Neural cell (in vitro differentiated cells): Measurements from ENCODE around the gene RPL36. TPM values are rescaled to one million over a fixed set of nuclear protein-coding genes. Genes with fewer than 3 reads are reported as not detected.

Source experiments
- H2AFZ ChIP-seq: fragments of 200-600, 300-800 bp; sonication (generic), shearing (Covaris generic); 2 replicates; pipeline ENCODE4 v1.6.0; 2014; ENCODE audit warnings: low read depth, mild to moderate bottlenecking, antibody characterized with exemption, low read length, moderate library complexity
- H3F3A ChIP-seq: fragments of 200-600 bp; shearing (Covaris generic); 2 replicates; pipeline ENCODE4 v1.6.1; 2016; ENCODE audit warnings: mild to moderate bottlenecking, moderate library complexity, mixed read lengths, antibody characterized with exemption, low read length; ENCODE audit not compliant: insufficient read depth, poor library complexity, severe bottlenecking
- H3K27ac ChIP-seq: fragments of 200-600, 300-800 bp; sonication (generic), shearing (Covaris generic); 2 replicates; pipeline ENCODE4 v1.5.1; 2014; ENCODE audit warnings: mild to moderate bottlenecking, low read length, moderate library complexity
- H3K27me3 ChIP-seq: fragments of 300-800, 200-600 bp; sonication (generic), shearing (Covaris generic); 2 replicates; pipeline ENCODE4 v1.6.0; 2014; ENCODE audit warnings: mild to moderate bottlenecking, low read depth, low read length, moderate library complexity; ENCODE audit not compliant: insufficient read depth
- H3K36me3 ChIP-seq: fragments of 300-800, 200-600 bp; sonication (generic), shearing (Covaris generic); 2 replicates; pipeline ENCODE4 v1.5.1; 2014; ENCODE audit warnings: mild to moderate bottlenecking, antibody characterized with exemption, low read length, moderate library complexity; ENCODE audit not compliant: insufficient read depth
- H3K4me2 ChIP-seq: fragments of 300-800, 200-600 bp; sonication (generic), shearing (Covaris generic); 2 replicates; pipeline ENCODE4 v1.6.0; 2014; ENCODE audit warnings: mild to moderate bottlenecking, low read length
- H3K4me3 ChIP-seq: fragments of 300-800, 200-600 bp; sonication (generic), shearing (Covaris generic); 2 replicates; pipeline ENCODE4 v1.5.1; 2014; ENCODE audit warnings: mild to moderate bottlenecking, low read length, moderate library complexity
- H3K79me2 ChIP-seq: fragments of 200-600 bp; shearing (Covaris generic); replicated peaks from 2 replicates; pipeline ENCODE4 v1.6.0; 2014; ENCODE audit warnings: mild to moderate bottlenecking, low read length, moderate library complexity; ENCODE audit not compliant: insufficient read depth
- H3K9ac ChIP-seq: fragments of 300-800, 200-600 bp; sonication (generic), shearing (Covaris generic); 2 replicates; pipeline ENCODE4 v1.6.1; 2016; ENCODE audit warnings: mild to moderate bottlenecking, low read length, mixed read lengths
- H3K9me2 ChIP-seq: fragments of 200-600 bp; shearing (Covaris generic); 2 replicates; pipeline ENCODE4 v1.6.1; 2016; ENCODE audit warnings: mild to moderate bottlenecking, low read length, mixed read lengths; ENCODE audit not compliant: insufficient read depth
- H3K9me3 ChIP-seq: fragments of 200-600, 300-800 bp; sonication (generic), shearing (Covaris generic); 2 replicates; pipeline ENCODE4 v1.6.1; 2016; ENCODE audit warnings: mild to moderate bottlenecking, mixed run types, low read length, moderate library complexity, mixed read lengths
- H4K20me1 ChIP-seq: fragments of 200-600 bp; shearing (Covaris generic); 2 replicates; pipeline ENCODE4 v1.6.1; 2016; ENCODE audit warnings: mild to moderate bottlenecking, mixed run types; ENCODE audit not compliant: insufficient read depth
- CTCF ChIP-seq: fragments of 450-650 bp; IDR thresholded peaks from 2 replicates; pipeline ENCODE4 v1.5.1; 2014; ENCODE audit warnings: antibody characterized with exemption, mild to moderate bottlenecking, moderate library complexity; ENCODE audit not compliant: poor library complexity, severe bottlenecking
- EP300 ChIP-seq: fragments of 450-650 bp; conservative IDR thresholded peaks from 2 replicates; pipeline ENCODE4 v1.6.1; 2014; ENCODE audit warnings: antibody characterized with exemption, mild to moderate bottlenecking, moderate library complexity; ENCODE audit not compliant: poor library complexity, severe bottlenecking
- EZH2 ChIP-seq: fragments of 200-600, 300-800 bp; shearing (Covaris generic), sonication (generic); IDR thresholded peaks from 2 replicates; pipeline ENCODE4 v1.6.1; 2014; ENCODE audit warnings: antibody characterized with exemption, low read length, borderline replicate concordance, mild to moderate bottlenecking; ENCODE audit not compliant: insufficient read depth, poor library complexity, severe bottlenecking
- MXI1 ChIP-seq: fragments of 450-650 bp; conservative IDR thresholded peaks from 2 replicates; pipeline ENCODE4 v1.6.1; 2014; ENCODE audit warnings: antibody characterized with exemption, mild to moderate bottlenecking; ENCODE audit not compliant: poor library complexity, severe bottlenecking
- POLR2AphosphoS5 ChIP-seq: IDR thresholded peaks from 2 replicates; pipeline ENCODE4 v1.6.1; 2012
- RAD21 ChIP-seq: fragments of 450-650 bp; conservative IDR thresholded peaks from 2 replicates; pipeline ENCODE4 v1.6.1; 2014; ENCODE audit warnings: antibody characterized with exemption, mild to moderate bottlenecking, moderate library complexity
- REST ChIP-seq: IDR thresholded peaks from 2 replicates; pipeline ENCODE4 v1.6.1; 2012; ENCODE audit warnings: borderline replicate concordance
- SMC3 ChIP-seq: fragments of 450-650 bp; conservative IDR thresholded peaks from 2 replicates; pipeline ENCODE4 v1.6.1; 2014; ENCODE audit warnings: antibody characterized with exemption, mild to moderate bottlenecking, moderate library complexity; ENCODE audit not compliant: poor library complexity
- TAF1 ChIP-seq: IDR thresholded peaks from 2 replicates; pipeline ENCODE4 v1.6.1; 2012; ENCODE audit warnings: low read depth
- polyA plus RNA-seq: library from polyadenylated mRNA; depleted of rRNA; stranded (reverse); fragments of >200 nt; gene quantifications from 2 replicates; pipeline ENCODE4 v1.2.3, GENCODE V29; 2014

The RPL36 gene
- polyA plus RNA-seq, 1 donor from 2014 or later = 358 TPM

DNA sequence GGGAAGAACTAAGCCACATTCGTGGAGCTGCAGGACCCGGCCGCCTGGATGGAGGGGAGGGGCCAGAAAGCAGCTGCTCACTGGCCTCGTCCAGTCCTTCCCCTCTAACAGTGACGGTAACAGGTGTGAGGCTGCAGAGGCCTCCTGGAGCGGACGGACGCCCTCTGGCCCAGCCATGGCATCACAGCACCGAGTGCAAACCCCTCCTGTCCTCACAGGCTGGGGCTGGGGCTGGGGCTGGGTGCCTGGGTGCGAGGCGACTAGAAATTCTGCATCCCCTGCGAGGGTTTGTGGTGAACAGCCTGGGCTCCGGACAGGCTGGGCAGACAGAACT is 13.4 kb upstream of the RPL36 start:
- TF ChIP-seq EZH2 (no peak), MXI1 (no peak), CTCF (no peak), REST (no peak), TAF1 (no peak), SMC3 (no peak), EP300 (no peak), POLR2AphosphoS5 (no peak), RAD21 (no peak)

DNA sequence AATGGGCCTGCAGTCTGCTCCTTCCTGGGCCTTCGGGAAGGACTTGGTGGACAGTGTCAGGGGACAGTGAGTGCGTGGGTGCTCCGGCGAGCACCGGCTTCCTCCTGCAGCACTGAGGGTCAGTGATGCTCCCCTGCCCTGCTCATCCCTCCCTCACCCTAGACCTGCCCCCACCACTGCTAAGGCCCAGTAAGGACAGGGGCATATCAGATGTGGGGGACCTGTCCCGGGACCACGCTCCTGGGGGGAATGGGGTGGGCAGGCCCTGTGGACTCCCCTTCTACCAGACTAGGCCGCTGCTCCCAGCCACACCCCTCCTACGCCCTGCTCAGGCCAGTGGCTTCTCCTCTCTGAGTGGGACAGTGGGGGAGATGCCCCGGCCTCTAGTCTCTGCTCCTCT is 13.0 kb upstream of the RPL36 start:
- peaks cover 10% of the 10 kb centered on the region for H3K79me2 ChIP-seq
- H2AFZ ChIP-seq = no peak overlapping the region
- H3K9ac ChIP-seq = no peak overlapping the region
- H3K36me3 ChIP-seq = no peaks in the 10 kb centered on the region
- TF ChIP-seq EZH2 = no peak
- no peak for TF ChIP-seq REST
- no peak for TF ChIP-seq POLR2AphosphoS5
- no peak for TF ChIP-seq TAF1
- no peak for TF ChIP-seq MXI1
- TF ChIP-seq EP300 = no peak
- TF ChIP-seq CTCF = no peak
- TF ChIP-seq SMC3 = no peak
- no peak for TF ChIP-seq RAD21
- no peak overlapping the region for H3K4me3 ChIP-seq
- H3K9me3 ChIP-seq = no peaks in the 10 kb centered on the region
- H3K4me2 ChIP-seq = no peak overlapping the region
- no peaks in the 10 kb centered on the region for H3F3A ChIP-seq
- H3K27me3 ChIP-seq = no peaks in the 10 kb centered on the region
- H3K27ac ChIP-seq = no peak overlapping the region
- no peaks in the 10 kb centered on the region for H4K20me1 ChIP-seq
- H3K9me2 ChIP-seq = no peaks in the 10 kb centered on the region

More for the DNA sequence above, 13.4 kb upstream of the RPL36 start:
- Histone ChIP-seq H3K4me2 (no peak overlapping the region), H3K9me3 (no peaks in the 10 kb centered on the region), H3K27ac (no peak overlapping the region), H3K9ac (no peak overlapping the region), H4K20me1 (no peaks in the 10 kb centered on the region), H3K9me2 (no peaks in the 10 kb centered on the region), H2AFZ (no peak overlapping the region), H3K79me2 (peaks cover 8% of the 10 kb centered on the region), H3K4me3 (no peak overlapping the region), H3K27me3 (no peaks in the 10 kb centered on the region), H3K36me3 (no peaks in the 10 kb centered on the region), H3F3A (no peaks in the 10 kb centered on the region)
